HFF-Myc (cell line): ENCODE results near the gene PLEKHA6.
"Not testable (repeated sequence)": the region's sequence is repeated elsewhere in the genome, so short reads cannot be mapped to it uniquely, and the experiment has no call there.

Source experiments
- DNase-seq: peaks from one replicate; pipeline ENCODE4 v3.0.0-alpha.2; 2011; ENCODE audit warnings: low read depth; ENCODE audit errors: extremely low read depth
- H3K4me3 ChIP-seq: replicated peaks from 2 replicates; pipeline ENCODE4 v1.5.1; 2011; ENCODE audit warnings: low read depth, mild to moderate bottlenecking, control low read depth, low read length
- CTCF ChIP-seq: IDR thresholded peaks from 2 replicates; pipeline ENCODE4 v1.5.1; 2012; ENCODE audit warnings: mild to moderate bottlenecking, low read depth, low read length, control low read depth; ENCODE audit errors: missing control alignments

PLEKHA6 gene

DNA sequence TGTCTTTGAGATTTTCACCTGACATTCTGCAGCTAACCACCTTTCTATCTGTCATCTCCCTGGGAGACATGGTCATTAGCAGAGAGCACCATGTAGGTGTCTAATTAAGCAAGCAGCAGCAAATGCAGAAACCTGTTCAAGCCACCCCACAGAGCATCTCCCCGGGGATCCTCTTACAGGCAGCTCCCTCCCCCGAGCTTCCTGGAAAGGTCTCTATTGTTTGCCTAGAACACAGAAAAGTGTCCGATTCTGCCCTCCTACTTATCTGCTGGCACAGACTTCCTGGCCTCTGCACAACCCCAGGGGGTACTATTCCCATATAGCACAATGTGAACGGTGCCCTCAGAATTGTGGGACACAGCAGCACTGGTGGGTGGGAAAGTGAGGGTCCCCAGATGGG, 46.1 kb downstream of the PLEKHA6 start:
- TF ChIP-seq CTCF: no peak
- no peak for DNase-seq
- no peak overlapping the region for H3K4me3 ChIP-seq

DNA sequence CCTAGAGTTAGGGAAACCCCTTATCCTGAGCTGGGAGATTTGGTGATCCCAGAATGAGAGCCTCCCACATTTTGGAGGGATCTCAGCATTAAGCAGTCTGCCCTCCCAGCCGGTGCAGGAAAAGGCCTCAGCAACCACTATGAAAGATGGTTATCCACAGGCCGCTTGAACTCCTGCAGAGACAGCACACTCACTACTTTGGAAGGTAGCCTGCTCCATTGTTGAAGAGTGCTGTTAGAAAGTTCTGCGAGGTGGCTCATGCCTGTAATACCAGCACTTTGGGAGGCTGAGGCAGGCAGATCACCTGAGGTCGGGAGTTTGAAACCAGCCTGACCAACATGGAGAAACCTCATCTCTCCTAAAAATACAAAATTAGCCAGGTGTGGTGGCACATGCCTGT, 48.8 kb downstream of the PLEKHA6 start:
- H3K4me3 ChIP-seq, DNase-seq: not testable (repeated sequence)

- TF ChIP-seq CTCF: no peak
- no peak overlapping the region for H3K4me3 ChIP-seq
- DNase-seq: no peak
Observed at GRCh38 chr1:204308023-204308628, 51.6 kb downstream of the PLEKHA6 start.

DNA sequence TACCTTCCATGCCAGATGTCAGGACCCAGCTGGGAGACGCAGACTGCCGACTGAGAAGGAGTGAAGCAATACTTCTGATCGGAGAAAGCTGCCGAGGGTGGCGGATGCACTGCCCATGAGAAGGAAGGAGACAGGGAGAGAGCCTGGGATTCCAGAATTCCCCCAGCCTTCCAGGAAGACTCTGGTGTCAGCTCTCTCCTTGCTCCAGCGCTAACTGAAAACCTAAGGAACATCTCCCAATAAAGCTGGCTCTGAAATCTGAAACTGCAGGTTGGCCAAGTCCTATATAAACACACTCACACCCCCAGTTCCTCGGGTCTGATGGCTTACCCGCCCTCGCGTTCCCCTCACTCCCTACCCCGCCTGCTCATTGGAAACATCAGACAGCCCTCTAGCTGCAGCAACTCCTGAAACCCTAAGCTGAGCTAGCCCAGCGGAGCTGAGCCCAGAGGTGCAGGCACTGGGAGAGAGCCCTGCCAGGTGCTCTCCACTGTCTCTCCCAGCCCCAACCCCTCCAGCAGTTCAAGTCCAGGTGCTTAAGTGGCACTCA, 52.3 kb downstream of the PLEKHA6 start:
- peak; percentile 13 for TF ChIP-seq CTCF
- DNase-seq: no peak
- peak overlapping the region; percentile 5 for H3K4me3 ChIP-seq

- TF ChIP-seq CTCF: no peak
- DNase-seq: no peak
Observed at GRCh38 chr1:204306076-204306475, 53.7 kb downstream of the PLEKHA6 start.

GRCh38 chr1:204304067-204304466, 55.7 kb downstream of the PLEKHA6 start:
- TF ChIP-seq CTCF: no peak
- no peak overlapping the region for H3K4me3 ChIP-seq
- no peak for DNase-seq

More at GRCh38 chr1:204306076-204306475, 53.7 kb downstream of the PLEKHA6 start:
- H3K4me3 ChIP-seq: no peak overlapping the region

GRCh38 chr1:204302769-204303168, 57.0 kb downstream of the PLEKHA6 start:
- no peak for DNase-seq
- TF ChIP-seq CTCF: no peak
- no peak overlapping the region for H3K4me3 ChIP-seq
